Frontal cortex (tissue), 4 donors: ENCODE measurements around the gene MIXL1. TPM values are rescaled to one million over a fixed set of nuclear protein-coding genes. Genes with fewer than 3 reads are reported as not detected.
"Not testable (repeated sequence)": the region's sequence is repeated elsewhere in the genome, so short reads cannot be mapped to it uniquely, and the experiment has no call there.

ENCODE experiments used
- DNase-seq, 2 donors: peaks; one replicate each; pipeline ENCODE4 v3.0.0; 2012; ENCODE audit warnings: low spot score in 2 of 2
- FAIRE-seq: peaks from 2 replicates; lab custom pipeline; 2012; peaks lifted over from hg19 to GRCh38; lab: Jason Lieb, UNC
- total RNA-seq: library from RNA; depleted of rRNA; stranded (reverse); fragments of >200 nt; gene quantifications from one replicate; pipeline ENCODE4 v1.2.3, GENCODE V29; 2014
- donor health status: control.
- donor health status: control.
- donor health status: control.

The MIXL1 gene
- total RNA-seq, 1 donor from 2014 or later, result not detected

DNA sequence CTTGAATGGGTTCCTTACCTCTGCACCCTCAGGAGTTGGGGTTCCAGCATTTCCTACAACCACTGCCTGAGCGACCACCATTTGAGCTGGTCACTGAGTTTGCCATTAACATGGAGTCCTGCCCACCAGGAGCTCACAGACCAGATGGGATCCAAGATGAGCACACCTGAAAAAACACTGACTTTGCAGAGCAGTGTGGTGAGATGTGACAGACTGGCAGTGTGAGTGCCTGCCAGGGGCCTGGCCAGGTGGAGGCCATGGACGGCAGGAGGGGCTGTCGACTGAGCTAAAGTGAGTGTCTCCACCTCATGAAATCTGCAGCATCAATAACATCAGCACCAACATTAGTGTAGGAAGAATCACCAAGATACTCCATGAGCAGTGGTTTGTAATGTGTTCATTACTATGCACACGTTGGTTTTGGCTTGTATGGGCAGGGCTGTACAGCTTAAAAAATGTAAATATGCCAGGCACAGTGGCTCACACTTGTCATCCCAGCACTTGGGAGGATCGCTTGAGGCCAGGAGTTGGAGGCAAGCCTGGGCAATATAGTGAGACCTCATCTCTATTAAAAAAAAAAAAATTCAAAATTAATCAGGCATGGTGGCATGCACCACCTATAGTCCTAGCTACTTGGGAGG is 12.2 kb upstream of the MIXL1 start:
- DNase-seq (no peak), FAIRE-seq (no peak)

DNA sequence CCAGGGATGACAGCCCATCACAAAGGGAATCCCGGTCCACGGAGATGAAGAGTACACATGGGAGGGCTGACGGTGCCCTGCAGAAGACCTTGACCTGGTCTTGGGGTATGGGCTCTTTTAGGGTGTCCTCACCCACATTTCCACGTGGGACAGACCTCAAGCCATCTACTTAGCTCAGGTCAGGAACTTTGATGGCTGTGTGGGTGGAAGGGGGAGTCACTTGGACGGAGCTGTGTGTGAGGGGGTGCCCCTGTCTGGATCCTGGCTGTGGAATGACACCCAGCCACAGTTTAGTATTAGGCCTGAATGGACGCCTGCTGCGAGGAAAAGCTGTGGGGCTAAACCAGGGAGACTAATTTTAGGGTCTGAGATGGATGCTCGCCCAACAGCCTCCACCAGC is 10.9 kb upstream of the MIXL1 start:
- DNase-seq (no peak), FAIRE-seq (no peak)

DNA sequence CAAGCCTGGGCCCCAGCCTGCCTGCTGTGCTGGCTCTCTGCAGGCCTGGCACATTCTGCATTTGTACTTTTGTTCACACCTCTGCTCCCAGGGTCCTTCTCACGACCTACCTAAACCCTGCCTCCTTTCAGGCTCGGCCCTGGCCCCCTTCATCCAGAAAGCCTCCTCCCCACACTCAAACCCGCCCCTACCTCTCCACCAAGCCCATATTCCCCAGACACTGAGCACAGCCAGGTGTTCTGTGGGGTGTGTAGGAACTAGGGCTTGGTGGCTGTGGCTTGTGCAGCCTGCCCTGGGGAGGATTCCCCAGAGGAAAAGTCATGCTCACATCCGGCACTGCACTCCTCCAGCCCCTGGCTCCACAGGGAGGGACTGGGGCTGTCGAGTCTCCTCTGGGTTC is 8.2 kb upstream of the MIXL1 start:
- FAIRE-seq, result no peak
- DNase-seq, result no peak

DNA sequence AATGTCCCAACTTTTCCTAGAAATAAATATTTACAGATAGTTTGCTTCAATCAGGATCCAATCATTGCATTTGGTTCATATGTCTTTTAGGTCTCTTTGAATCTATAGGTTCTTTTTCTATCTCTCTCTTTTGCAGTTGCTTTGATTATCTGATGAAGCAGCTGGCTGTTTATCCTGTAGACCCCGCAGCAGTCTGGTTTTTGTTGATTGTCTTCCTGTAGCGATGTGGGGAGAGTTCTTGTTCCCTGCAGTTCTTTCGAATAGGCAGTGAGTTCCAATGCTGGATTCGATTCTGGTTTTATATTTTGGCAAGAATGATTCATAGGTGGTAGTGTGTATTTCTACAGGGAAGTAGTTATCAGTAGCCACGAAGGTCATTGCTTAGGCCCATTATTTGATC is 7.4 kb upstream of the MIXL1 start:
- DNase-seq (no peak), FAIRE-seq (no peak)

DNA sequence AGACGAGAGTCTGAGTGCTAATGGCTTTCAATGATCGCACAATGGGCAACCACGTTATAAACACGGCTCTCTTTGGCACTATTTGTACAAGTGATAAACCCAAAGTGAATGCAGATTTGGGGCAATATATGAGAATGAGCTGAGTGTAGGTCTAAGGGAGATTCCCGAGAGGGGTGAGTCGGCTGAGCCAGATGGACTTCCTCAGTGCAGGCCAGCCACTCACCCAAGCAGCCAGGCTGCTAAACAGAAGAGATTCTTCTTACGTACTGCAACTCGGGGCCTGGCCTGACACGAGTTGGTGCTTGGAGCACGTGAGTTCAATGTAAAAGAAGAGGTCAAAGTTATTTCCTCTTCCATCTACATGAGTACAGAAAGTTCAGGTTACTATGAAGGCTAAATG is 6.2 kb upstream of the MIXL1 start:
- FAIRE-seq (no peak), DNase-seq (no peak)

DNA sequence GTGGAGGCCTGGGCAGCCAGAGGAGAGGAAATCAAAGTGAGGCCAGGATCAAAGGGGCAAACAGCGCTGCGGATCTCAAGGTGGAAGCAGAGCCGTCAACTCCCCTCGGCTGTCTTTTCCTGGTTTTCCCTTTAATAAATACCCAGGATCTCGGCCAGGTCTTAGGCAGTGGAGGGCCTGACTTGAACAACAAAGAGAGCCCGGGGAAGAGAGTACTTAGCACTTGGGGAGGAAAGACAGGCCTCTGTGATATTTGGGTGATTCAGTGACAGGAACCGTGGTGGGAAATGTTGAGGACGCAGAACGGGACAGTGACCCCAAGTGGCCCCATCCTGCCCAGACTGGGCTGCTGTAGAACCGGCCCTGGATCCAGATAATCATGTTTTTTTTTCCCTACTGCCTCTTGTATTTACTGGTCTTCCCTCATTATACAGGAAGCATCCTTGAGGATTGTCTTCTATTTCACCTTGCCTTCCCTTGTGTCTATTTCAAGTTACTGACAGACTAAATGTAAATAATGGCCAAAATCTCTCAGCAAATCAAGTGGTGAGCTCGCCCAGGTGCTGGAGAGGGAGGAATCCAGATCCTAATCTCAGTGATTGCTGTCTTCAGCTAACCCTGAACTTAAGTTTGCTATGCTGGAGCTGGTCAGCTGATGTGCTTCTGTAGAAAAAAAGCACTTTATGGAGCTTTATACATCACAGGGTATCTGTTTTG is 2.8 kb upstream of the MIXL1 start:
- FAIRE-seq (no peak), DNase-seq (no peak)

DNA sequence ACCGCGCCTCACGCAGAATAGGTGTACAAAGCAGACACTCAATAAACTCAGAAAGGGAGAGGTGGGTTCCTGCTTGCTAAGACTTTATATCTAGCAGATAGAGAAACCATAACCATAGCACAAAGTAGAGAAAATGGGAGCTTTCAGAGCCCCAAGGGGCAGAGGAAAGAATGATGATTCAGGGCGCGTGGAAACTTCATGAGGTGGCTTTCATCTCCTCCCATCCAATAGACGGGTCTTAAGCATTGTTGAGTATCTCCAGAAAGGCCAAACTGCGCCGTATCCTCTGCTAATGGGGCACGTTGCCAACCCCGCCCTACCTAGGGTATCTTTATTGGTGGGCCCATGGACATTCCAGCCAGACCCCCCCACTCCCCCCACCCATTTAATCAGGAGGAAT is 778 bp upstream of the MIXL1 start:
- FAIRE-seq (no peak), DNase-seq (no peak)

DNA sequence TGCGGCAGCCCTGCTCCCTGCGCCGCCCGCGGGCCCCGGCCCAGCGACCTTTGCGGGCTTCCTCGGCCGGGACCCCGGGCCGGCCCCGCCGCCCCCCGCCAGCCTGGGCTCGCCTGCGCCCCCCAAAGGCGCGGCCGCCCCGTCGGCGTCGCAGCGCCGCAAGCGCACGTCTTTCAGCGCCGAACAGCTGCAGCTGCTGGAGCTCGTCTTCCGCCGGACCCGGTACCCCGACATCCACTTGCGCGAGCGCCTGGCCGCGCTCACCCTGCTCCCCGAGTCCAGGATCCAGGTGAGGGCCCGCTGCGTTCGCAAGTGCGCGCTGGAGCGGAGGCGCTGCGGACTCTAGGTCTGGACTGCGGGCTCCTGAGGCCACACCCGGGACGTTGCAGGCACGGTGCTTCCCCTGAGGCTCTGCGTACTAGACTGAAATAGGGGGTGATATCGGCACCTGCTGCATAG is 351 bp downstream of the MIXL1 start:
- no peak for FAIRE-seq
- DNase-seq, result no peak

DNA sequence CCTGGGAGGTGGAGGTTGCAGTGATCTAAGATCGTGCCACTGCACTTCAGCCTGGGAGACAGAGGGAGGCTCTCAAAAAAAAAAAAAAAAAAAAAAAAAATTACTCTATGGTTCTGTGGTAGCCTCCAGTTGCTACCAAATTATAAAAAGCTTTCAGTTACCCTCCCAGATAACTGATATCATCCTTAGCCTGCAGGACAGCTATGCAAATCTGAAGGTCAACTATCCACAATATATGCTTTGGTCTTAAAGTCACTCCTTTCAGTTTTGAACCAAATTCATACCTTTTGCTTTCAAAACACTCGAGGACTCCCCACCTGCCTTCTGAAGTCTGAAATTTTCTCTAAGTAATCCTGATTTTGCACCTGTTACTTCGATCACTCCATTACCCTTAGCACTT is 3.1 kb downstream of the MIXL1 start:
- FAIRE-seq (no peak), DNase-seq (no peak)

DNA sequence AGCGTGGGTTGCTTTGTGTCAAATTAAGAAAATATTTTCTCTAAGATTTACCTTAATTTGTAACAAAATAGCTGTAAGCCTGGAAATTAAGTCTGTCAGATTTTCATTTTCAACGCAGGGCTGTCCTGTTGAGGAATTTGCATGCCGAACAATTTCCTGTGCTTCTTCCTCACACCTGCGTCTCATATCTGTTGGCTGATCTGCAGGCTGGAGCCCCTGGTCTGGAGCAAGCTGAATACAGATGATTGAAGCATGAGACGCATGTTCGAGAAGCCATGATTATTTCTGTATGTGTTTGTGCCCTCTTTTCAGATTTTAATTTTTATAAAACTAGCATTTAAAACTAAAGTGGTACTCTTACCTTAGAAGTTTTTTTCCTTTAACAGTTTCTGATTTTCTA is 9.8 kb downstream of the MIXL1 start:
- FAIRE-seq, result no peak

DNA sequence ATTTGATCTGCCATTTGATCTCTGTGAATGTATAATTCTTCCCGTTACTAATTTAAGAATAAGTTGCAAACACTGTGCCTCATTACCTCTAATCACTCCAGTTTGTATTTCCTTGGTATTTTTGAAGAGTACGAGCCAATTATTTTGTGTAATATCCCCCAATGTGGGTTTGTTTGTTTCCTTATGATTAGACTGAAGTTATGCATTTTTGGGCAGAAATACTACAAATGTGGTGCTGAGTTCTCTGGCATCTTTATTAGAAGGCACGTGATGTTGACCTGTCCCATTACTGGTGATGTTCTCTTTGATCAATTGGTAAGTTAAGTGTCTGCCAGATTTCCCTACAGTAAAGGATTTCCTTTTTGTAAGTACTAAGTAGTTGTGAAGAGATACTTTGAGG is 10.3 kb downstream of the MIXL1 start:
- FAIRE-seq (no peak), DNase-seq (no peak)

More for the DNA sequence above, 9.8 kb downstream of the MIXL1 start:
- DNase-seq, result no peak

DNA sequence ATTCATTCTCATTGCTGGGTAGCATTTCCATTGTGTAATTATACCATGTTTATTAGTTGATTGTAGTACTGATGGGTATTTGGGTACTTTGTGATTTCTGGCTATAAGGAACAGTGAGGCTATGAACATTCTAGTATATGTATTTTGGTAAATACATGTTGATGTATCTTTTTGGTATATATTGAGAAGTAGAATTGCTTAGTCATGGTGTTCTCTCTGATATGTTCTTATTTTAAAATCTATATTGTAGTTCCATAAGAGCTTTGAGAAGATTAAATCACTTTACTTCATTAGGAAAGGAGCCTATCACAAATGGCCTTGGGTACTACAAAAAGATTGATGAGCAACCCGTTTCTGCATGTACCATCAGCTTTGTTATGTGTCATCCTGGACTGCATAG is 13.4 kb downstream of the MIXL1 start:
- FAIRE-seq, result no peak

DNA sequence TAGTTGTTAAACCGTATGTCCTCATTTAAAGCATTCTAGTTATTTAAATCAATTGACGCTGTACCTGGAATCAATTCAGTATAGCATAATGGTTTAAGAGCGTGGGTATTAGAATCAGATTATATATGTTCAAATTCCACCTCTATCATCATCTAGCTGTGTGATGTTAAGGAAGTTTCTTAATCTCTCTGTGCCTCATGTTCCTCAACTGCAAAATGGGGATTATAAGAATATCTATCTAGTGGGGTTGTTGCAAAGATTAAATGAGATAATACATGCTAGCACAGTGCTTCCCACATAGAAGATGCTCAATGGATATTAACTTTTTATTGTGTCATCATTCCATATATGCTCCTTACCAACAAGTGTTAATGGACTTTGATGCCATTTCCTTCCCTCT is 16.0 kb downstream of the MIXL1 start:
- no peak for DNase-seq
- no peak for FAIRE-seq

More for the DNA sequence above, 13.4 kb downstream of the MIXL1 start:
- no peak for DNase-seq

DNA sequence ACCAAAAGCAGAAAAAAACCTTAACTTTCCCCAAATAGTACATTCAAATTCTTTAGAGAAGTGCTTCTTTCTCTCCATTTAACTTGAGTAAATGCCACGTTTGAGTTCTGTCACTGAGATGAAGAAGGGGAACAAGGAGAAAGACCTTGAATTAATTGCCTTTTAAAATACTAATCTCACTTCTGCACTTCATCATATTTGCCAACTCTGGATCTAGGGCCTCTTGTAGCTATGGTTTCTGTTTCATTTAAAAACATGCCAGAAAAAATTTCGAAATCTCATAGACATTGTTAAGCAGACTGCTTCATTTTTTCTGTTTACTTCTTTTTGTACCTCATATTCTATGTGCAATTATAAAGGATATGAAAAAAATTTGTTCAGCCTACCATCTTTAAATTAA is 24.6 kb downstream of the MIXL1 start:
- no peak for FAIRE-seq
- no peak for DNase-seq

DNA sequence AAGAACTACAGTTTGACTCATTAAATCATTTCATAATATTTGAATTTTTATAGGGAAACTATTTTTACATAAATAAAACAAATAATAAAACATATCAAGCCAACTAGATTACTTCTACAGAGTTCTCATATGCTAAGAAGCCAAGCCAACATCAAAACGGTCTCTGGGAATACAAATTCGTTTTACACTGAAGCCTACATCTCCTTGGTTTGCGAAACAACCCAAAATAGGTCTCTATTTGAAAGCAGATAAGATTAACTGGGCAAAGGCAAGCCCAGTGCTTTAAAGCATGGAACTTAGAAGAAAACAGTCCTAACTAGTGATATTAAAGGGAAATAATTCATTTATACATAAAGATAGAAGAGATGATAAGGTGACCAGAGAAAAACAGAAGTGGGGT is 25.3 kb downstream of the MIXL1 start:
- DNase-seq (no peak), FAIRE-seq (no peak)

DNA sequence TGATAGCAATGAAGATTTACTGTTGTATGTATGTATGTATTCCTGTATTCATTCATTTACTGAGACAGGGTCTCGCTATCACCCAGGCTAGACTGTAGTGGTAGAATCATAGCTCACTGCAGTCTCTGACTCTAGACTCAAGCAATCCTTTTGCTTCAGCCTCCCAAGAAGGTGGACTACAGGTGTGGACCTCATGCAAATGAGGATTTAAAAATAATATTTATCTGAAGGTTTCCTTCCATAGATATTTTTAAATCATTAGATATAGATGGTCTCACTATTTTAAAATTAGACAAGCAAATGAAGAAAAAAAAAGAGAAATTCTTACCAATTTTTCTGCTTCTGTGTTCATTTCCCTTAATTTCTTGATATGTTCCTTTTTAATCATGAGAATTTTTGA is 27.0 kb downstream of the MIXL1 start:
- DNase-seq, result no peak
- FAIRE-seq, result no peak

DNA sequence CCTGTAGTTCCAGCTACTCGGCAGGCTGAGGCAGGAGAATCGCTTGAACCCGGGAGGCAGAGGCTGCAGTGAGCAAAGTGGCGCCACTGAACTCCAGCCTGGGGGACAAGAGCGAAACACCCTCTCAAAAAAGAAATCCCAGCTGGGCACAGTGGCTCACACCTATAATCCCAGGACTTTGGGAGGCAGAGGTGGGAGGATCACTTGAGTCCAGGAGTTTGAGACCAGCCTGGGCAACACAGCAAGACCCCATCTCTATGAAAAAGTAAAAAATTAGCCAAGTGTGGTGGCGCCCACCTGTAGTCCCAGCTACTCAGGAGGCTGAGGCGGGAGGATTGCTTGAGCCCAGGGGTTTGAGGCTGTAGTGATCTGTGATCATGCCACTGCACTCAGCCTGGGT is 29.4 kb downstream of the MIXL1 start:
- not testable (repeated sequence) for DNase-seq, FAIRE-seq

DNA sequence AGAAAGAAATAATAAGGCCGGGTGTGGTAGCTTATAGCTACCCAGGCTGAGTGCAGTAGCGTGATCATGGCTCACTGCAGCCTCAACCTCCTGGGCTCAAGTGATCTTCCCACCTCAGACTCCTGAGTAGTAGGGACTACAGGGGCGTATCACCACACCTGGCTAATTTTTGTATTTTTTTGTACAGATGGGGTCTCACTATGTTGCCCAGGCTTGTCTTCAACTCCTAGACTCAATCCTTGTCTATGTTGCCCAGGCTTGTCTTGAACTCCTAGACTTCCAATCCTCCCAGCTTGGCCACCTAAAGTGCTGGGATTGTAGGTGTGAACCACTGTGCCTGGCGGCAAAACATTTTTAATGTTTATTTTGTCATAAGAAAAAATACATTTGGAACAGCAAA is 30.5 kb downstream of the MIXL1 start:
- FAIRE-seq, result no peak
- no peak for DNase-seq

DNA sequence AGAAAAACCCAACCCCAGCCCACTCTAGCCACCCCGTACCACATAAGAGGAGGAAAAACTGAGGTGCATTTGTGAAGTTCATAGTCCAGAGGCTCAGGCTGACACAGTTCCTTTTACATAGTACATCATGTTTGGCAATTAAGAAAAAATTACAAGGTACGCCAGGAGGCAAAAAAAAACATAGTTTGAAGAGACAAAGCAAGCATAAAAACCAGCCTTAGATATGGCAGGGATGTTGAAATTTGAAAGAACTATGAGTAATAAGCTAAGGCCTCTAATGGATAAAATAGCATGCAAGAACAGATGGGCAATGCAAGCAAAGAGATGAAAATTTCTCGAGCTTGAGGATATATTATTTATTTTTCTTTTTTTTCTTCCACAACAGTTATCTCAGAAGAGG is 31.9 kb downstream of the MIXL1 start:
- FAIRE-seq, result no peak

DNA sequence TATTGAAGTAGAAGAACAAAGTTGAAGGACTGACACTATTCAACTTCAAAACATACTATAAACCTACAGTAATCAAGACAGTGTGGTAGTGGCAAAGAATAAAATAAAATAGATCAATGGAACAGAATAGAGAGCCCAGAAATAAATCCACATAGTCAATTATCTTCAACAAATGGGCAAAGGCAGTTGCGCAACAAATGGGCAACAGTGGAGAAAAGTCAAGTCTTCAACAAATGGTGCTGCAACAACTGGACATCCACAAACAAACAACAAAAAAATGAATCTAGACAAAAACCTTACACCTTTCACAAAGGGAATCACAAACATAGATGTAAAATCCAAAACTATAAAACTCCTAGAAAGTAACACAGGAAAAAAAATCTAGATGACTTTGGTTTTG is 38.4 kb downstream of the MIXL1 start:
- FAIRE-seq, result no peak
- no peak for DNase-seq

More for the DNA sequence above, 31.9 kb downstream of the MIXL1 start:
- DNase-seq, result no peak

DNA sequence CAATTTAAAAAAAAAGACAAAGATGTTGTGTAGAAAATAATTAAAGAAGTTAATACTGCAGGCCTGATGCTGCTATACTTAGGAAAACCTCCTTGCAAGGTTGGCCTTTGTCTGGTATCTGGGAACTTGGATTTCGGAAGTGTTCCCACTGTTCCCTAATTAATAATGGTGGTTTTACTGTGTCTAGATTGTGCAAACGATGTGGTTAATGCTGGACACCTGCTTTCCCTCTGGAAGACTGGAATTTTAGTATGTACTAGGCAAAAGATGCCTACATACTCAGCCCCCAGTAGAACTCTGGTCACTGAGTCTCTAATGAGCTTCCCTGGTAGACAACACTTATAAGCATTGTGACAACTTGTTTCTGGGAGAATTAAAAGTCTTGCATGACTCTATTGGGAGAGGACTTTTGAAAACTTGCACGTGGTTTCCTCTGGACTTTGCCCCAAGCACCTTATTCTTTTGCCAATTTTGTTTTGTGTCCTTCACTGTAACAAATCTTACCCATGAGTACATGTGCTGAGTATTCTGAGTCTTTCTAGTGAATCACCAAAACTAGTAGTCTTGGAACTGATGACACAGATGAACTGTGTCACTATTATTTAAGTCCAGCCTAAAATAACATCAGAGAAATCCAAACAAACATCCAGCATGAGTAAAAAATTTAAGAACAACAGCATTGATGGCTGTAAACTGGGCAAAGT is 45.1 kb downstream of the MIXL1 start:
- FAIRE-seq (no peak), DNase-seq (no peak)
